CD4-positive, alpha-beta T cell treated with Interleukin-15 for 4 hours (primary cell): ENCODE results near the gene STIMATE.
A peak's percentile ranks its signal among the peaks of the same experiment; 100 is the strongest.

ENCODE experiments used
- DNase-seq: peaks from one replicate; pipeline ENCODE4 v3.0.0-alpha.2; 2020; ENCODE audit warnings: low spot score

STIMATE gene

DNA sequence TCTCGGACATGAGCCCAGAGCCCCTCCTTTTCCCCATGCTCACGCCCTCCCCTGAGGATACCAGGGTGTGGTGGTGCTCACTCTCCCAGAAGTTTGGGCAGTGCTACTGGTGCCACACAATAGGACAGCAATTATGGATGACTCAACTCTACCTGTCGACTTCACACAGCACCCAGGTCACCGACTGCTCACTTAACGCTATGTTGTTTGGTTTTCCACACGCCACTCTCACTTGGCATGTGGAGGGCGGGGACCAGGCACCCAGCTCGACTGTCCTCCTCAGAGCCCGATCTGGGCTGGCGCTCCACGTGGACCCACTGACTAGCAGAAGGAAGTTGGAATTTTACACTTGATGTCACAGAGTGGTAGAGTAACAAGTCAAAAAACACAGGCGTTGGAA, 30.9 kb downstream of the STIMATE start:
- no peak for DNase-seq

DNA sequence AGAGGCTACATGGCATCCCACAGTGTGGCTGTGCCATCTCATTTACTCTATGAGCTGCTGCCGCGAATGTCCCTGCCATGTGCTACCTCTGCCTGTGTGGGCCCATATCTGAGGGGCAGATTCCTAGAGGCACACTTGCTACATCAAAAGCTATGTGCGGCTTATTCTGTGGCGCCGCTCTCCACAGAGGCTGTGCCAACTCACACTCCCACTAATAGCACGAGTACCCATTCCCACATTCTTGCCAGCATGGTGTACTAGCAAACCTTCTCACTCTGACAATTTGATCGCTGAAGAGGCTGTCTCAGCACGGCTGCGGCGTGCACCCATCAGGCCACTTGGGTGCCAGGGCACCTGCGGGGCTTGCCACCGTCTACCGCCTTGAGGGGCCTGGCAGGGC, 31.4 kb downstream of the STIMATE start:
- DNase-seq: no peak

DNA sequence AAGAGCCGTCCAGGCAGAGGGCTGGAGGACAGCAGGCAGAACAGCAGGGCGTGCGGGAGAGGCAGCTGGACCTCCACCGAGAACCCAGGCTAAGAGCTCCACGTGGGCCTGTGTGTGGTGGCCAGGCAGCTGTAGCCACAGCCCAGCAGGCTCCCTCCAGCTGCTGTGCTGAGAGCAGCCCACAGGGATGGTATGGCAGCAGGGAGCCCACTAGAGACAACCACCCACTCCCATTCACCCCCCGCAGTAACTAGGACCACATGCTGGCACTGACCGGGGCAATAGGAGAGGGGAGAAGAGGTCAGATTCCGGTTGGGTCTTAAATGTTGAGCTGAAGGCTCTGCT, 37.0 kb downstream of the STIMATE start:
- no peak for DNase-seq

DNA sequence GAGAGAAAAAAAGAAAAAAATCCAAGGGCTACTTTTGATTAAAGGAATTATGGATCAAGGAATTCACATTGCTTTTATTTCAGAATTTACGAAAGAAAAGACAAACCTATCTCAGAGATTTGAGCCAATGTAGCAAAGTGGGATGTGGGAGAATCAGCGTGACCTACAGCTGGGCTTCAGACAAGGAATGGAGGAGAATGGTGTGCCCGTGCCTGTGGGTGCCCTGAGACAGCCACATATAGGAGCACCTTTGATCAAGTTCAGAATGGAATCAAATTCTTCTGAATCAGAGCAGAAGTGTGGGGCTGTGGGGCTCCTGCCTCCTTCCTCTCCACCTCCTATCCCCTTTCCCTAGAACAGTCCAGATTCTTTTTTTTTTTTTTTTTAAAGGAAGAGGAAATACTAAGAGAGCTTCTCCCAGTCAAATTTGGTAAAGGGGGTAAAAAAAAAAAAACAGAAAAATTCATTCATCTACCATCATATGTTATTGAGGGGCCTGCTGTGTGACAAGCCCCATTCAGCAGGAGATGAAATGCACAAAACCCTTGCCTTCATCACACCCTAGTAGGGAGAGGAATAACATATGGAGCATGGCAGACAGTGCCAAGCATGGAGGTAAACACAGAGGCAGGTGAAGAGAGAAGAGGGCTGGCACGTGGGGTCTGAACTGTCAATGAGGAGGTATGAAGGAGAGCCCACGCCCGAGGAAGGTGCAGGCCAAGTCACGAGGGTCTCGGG, 37.5 kb downstream of the STIMATE start:
- no peak for DNase-seq

DNA sequence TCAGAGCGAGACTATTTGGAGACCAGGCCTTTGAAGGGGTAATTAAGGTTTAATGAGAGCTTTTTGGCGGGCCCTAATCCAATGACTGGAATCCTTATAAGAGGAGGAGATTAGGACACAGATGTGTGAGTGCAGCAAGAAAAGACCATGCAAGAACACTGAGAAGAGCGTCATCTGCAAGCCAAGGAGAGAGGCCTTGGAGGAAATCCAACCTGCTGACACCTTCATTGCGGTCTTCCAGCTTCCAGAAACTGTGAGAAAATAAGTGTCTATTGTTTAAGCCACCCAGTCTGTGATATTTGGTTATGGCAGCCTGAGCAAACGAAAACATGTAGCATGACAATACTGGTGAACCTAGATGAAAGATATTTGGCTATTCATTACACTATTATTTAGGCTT, 39.5 kb downstream of the STIMATE start:
- DNase-seq: no peak

DNA sequence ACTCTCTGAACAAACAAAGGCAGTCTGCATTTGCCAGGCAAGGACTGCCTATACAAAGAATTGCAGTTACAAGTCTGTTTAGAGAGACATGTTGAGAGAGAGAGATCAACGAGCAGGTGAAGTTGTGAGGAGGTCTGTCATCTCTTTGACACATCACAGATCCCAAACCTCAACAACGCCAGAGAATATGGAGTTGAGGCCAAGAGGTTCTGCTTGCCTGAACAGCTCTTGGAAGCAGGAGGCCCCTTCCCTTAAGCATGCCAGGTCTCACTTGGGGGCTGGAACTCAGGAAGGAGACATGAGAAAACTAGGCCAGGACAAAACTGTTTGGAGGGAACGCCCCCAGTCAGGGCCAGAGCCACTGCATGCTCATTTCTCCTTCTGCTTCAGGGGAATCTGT, 40.2 kb downstream of the STIMATE start:
- no peak for DNase-seq

DNA sequence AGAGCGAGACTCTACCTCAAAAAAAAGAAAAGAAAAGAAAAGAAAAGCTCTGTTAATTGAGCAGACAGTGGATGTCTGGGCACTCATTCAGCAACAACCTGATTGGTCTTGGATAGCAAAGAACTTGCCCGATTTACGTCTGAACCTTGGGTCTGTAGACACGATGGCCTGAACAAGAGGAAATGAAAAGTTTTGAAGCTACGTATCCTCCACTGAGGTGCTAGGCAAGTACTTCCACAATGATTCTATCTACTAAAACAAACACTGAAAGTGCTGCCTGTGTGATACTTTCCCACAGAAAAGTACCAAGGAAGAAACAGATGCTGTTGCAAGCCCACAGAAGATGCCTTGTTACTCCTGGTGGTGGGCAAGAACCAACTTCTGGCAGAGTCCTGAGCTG, 40.7 kb downstream of the STIMATE start:
- no peak for DNase-seq

DNA sequence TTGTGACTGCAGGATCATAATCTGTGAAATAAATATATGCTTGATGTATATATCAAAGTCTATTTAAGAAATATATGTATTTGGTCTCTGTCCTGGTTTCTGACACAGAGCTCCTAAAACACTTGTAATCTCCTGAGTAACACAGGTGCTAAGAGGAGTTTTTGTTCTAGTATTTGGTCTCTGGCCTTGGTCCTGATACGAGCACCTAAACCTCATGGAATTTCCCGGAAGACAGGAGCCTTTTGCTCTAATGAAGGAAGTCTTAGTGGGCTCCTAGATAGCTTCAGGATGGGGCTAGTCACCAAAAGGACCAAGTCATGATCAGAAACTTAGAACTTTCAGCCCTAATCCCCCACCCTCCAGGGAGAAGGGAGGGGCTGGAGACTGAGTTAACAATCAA, 43.3 kb downstream of the STIMATE start:
- no peak for DNase-seq

DNA sequence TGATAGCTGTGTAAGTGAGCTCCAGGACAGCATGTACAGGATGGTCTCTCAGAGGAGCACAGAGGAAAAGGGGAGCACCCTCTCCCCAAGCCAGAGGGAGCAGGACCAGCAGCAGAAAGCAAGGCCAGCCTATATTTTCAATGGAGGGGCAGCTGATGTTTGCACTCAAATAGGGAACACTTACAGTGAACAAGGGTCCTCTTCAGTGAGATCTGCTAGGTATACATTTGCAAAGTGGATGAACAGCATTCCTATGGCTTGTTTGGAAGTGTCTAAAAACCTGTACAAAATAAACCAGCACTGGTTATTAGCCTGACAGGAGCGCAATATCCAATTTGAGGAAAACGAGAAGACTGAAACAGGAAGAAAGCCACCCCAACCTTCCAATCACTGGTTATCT, 44.9 kb downstream of the STIMATE start:
- DNase-seq: no peak

DNA sequence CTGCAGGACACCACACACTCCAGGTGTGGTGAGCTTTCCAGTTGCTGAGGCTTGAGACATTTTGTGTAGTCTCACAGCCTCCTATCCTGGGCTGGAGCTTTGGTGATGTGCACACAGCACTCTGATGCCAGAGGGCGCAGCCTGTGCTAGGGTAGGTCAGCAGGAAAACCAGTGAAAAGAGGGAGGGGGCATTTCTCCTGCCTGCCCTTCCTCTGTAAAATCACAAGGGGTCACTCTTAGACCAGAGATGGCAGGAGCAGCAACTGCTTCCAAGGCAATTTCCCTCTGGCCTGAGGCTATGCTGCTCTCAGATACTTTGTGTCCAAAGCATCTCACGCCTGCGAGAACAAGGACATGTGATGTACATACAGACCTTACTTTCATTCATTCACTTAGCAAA, 46.0 kb downstream of the STIMATE start:
- peak; percentile 20 for DNase-seq

DNA sequence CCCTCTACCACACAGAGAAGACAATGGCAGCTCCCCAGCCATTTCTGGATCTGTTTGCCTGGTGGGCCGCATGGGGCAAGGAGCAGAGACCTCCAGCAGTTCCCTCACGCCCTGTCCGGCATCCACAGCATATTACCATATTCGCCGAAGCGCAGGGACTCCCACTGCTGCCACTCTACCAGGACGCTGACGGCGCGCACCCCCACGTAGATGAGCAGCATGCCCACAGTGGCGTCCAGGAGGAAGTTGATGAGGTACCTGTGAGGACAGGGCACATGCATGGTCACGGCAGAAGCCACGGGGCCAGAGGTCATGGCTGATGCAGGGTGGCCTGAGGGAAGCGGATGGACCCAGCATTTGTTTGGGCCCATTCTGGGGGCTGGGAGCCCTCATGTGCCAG, 47.7 kb downstream of the STIMATE start:
- DNase-seq: no peak

DNA sequence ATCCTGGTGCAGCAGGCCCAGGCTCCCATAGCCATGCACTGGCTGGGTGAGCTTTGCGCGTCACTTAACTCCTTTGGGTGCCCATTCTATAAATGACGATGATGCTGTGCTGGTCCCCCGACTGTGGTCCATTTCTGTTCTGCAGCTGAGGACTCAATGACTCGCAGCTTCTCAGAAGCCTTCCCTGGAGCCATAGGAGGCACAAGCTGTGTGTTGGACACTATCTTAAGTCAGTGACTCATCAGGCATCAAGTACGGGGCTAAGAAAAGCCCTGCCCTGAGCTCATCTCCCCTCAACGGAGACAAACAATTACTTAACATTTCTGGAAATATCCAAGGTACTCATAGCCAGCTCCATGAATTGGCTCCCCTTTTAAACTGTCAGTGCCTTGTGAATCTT, 48.7 kb downstream of the STIMATE start:
- no peak for DNase-seq

DNA sequence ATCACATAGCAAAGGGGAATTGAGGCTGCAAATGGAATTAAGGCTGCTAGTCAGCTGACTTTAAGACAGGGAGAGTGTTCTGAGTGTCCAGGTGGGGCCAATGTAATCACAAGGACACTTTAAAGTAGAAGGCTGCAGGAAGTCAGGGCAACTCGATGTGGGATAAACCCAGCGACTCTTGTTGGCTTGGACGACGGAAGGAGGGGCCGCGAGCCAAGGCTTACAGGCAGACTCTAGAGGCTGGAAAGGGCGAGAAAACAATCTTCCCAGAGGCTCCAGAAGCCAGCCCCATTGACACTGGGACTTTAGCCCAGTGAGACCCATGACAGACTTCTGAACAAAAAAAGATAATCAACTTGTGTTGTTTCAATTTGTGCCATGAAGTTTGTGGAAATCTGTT, 49.6 kb downstream of the STIMATE start:
- DNase-seq: no peak

DNA sequence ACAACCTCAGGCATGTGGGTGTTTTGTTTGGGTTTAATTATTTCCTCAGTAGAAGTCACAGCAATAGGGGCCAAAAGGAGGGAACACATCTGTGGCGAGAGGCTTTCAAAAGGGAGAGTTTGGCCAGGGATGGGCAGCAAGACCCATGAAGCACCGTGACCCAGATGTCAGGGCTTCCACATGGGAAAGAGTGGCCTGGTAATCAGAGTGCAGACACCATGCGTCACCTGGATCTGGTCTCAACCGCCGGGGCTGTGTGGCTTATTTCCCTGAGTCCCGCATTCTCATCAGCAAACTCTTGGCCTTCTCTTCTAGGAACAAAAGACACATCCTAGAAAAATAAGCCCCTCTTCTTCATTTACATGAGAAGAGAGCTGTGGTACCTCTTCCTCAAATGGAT, 50.1 kb downstream of the STIMATE start:
- no peak for DNase-seq

DNA sequence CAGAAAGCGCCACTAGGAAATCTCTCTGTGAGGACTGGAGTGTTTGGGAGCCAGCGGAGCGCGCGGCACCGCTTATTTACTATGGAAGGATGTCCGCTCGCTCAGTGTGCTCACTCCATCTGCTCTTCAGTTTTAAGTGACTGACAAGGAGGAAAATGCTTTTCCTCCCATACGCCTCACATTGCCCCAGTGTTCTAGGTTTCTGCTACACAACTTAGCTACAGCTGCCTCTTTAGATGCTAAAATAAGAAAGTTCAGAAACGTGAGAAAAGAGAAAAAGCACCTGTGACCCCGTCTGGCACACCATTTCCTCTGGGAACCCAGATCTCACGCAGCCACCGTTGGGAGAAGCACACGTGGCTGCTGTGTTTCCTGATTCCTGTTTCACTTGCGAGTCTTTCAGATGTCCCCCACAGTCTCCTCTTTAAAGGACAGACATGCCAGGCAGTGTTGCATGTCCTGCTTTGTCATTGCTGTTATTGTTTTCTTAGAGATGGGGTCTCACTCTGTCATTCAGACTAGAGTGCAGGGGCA, 50.8 kb downstream of the STIMATE start:
- no peak for DNase-seq

DNA sequence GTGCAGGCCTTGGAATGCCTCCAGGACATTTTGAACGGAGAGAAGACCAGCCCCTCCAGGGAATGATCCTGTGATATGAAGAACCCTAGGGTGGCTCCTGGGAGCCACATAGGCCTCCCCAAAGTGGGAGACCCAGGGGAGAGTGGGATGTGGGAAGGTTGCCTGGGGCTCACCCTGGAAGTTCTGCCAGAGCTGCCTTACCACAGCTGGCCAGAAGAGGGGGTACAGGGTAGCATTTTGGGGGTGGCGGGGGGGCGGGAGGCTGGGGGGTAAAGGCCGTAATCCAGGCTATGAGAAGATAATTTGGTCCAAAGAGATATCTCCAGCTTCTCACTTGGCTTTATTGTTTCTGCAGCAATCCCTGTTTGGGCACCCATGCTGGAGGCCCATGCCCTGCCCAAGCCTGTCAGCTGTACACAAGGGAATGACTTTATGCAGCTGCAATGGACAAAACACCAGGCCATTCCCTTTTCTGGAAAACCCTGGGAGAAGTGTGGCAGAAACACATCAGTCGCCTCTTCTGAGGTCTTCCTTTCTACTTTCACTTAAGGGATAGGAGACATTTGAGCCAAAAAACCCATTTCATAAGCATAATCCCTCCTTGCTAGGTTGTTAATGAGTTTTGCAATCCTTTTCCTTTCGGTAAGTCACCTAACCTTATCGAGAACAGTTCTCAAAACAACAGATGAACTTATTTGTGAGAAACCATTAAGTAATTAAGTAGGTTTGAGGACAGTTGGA, 51.5 kb downstream of the STIMATE start:
- DNase-seq: no peak

DNA sequence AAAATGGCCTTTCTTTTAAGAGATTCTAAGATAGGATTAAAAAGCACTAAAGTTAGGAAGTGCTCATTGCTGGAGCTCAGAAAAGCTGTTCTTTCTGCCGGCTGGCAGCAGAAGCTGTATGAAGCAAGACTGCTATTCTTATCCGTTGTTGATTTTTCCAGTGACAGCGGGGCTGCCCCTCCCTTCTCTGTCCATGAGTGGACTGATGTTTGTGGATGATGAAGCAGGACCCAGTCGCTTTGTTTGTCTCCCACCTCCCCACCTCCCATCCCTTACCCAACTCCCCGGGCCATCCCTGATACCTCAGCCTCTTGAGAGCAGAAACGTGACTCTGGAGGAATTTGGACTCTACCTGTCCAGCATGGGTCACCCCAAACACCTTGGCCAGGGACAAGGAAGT, 52.2 kb downstream of the STIMATE start:
- DNase-seq: no peak

DNA sequence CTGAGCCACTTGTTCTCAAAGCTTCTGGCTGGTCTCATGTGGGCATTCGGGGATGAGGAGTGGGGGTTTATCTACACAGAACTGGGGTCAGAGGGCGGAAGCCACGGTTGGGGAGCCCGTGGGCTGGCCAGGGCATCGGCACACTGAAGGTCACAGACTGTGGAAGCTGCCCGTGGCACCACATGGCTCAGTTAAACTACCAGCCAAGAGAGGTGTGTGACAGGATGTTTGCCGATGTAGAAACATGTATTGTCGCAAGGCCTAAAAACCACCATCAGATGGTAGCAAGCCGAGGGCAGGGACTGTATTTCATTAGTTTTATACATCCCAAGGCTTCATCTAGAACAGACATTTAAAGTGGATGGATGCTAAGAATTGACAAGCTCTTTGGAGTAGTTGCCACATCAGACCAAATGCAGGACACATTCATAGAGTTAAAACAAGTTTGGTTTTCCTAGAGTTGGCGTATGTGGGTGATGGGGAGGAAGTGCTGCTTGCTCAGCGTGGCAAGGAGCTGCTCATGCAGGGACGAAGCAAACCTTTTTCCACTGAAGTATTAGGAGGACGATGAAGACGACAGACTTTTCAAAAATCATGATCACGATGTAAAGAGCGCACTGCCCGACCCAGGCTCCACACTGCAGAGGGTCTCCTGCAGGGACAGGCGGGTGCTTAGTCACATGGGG, 52.9 kb downstream of the STIMATE start:
- no peak for DNase-seq

DNA sequence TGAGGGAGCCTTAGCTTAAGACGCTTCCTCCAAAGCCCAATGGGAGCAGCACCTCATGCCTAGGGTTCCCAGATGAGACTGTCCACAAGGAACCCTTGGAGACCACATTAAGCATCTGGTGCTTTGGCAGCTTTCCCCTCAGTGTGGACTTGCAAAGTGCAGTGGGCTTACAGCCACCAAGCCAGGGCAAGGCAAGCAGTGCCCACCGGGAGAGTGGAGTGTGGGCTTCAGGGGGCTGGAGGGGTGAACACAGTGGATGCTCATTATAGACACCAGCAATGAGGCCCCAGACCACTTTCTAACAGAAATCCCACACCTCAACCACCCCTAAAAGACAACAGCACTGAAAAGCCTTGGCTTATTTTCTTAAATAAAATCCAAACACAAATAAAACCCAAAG, 53.5 kb downstream of the STIMATE start:
- DNase-seq: no peak

DNA sequence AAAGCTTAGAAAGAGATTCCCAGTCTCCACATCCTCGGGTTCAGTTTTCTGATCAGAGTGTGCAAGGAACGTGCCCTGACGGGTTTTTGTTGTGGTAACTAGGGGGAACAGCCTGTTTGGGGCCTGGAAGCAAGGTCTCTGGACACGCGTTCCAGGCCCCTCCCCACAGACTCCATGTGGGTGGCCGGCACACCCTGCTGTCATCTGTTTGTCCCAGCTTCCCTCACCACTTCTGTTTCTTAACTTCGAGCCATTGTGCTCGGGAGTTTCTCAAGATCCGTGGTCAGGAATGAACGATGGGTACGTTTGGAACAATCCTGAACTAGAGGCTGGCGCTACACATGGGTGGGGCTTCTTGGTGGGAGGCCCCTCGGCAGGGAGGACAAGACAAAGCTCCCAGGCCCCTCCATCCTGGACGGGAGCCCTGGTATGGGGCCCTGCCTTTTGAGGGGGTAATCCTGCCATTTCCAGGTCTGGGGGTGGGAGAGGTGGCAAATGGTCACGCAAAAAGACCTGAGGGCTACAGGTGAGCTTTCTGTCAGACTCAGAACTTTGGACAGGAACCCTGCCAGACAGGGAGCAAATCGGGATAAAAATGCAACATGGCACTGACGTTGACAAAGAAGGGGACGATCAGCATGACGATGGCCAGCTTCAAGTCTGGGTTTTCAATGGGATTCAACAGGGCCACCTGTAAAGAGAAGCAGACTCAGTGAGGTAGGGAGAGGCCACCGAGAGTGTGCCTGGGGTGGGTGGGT, 54.1 kb downstream of the STIMATE start:
- DNase-seq: no peak

DNA sequence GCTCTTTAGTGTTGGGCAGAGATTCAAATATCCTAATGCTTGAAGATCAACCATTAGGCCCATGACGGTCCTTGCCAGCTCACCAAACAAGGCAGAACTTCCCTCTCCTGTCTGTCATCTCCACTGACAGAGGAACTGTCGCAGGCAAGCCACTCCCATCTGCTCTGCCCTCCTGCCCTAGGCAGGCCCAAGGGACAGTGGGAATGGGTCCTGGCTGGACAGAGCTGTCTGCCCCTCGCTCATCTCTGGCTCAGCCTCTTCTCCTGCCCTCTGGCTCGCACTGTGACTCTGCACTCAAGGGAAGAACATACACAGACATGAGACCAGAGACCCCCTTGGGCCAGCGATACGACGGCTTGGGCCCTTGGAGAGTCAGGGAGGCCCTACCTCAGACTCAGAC, 54.9 kb downstream of the STIMATE start:
- DNase-seq: no peak

DNA sequence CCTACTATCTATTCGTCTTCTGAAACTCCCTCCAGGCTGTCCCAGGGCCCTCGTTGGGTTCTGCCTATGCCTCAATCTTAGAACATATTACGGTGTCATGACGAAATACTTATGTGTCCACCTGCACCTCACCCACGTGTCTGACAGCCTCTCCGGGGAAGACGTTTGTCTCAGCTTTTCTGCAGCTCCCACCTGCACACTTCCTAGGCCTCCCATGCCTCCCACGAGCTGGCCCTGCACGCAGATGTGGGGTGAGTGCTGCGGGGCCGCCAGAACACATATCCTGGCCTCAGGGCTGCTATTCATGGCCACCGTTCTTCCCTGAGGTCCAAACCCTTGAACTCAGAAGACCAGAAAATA, 55.4 kb downstream of the STIMATE start:
- DNase-seq: no peak
